Esophagus squamous epithelium (tissue), 4 donors: Measurements from ENCODE around the gene LRP2.

Experiments used
- CTCF ChIP-seq, 6 experiments: fragments of 450-650 bp in 4 of 6; fragments of 200-600 bp in 2 of 6; sonication (generic) in 2 of 6; IDR thresholded peaks; one replicate each; pipeline ENCODE4 v1.5.1; 2016 to 2019; ENCODE audit warnings: antibody characterized with exemption in 6 of 6, mild to moderate bottlenecking in 4 of 6, moderate library complexity in 4 of 6
- POLR2A ChIP-seq, 4 donors: fragments of 450-650 bp; IDR thresholded peaks; one replicate each; pipeline ENCODE4 v1.6.1; 2017; ENCODE audit warnings: antibody characterized with exemption in 4 of 4, mild to moderate bottlenecking in 4 of 4, moderate library complexity in 3 of 4

DNA sequence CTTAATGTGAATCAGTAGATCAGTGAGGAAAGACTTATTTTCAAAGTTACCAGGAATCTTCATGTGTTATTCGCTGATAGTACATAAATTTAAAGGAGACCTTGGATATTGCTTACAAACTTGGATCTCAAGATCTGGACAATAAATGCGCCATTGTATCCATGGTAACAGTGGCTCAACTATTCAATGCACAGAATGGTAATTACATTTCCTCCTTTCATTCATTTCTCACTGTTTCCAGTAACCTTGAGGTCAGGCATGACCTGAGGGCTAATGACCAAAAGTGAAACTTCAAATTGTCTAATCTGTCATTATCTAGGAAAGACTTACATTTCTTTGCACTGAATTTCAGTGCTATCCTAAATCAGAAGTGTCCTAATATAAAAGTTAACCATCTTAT, 8.1 kb downstream of the LRP2 start:
- no peak for TF ChIP-seq CTCF (IDR thresholded peaks at IDR 0.05)
- TF ChIP-seq POLR2A (IDR thresholded peaks at IDR 0.05) = no peak
